Stomach (tissue), 4 donors: ENCODE results near the gene ADRM1.

Experiments used
- POLR2A ChIP-seq, 4 donors: fragments of 450-650 bp; IDR thresholded peaks; one replicate each; pipeline ENCODE4 v1.6.1; 2016; ENCODE audit warnings: antibody characterized with exemption in 4 of 4, control low read depth in 2 of 4, mild to moderate bottlenecking in 1 of 4, moderate library complexity in 1 of 4
- POLR2AphosphoS5 ChIP-seq, 3 donors: sonication (generic); formaldehyde crosslinking; IDR thresholded peaks; one replicate each; pipeline ENCODE4 v1.6.1; 2016; ENCODE audit warnings: antibody characterized with exemption in 3 of 3
- TF ChIP-seq, protein P1 (sequence below), 7 experiments: fragments of 450-650 bp in 4 of 7; fragments of 200-600 bp in 3 of 7; sonication (generic) in 3 of 7; IDR thresholded peaks; one replicate each; pipeline ENCODE4 v1.5.1; 2016 to 2019; ENCODE audit warnings: antibody characterized with exemption in 7 of 7, control low read depth in 2 of 7, mild to moderate bottlenecking in 1 of 7

DNA sequence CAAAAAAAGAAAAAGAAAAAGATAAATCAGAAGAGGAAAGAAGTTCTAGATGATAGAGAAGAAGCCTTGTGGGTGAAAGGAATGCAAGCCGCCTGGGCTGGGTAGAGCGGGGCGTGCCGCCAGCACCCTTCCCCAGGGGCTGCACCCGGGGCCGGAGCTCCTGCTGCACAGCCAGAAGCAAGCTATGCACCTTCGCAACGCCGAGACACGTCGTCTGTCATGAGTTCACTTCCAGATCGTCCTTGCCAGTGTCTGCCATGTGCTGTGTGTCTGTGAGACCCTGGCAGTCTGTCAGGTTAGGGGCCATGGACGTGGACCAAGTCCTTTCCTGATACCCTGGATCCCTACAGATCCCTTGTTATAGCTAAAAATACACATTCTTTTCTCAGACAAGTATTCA is 25.5 kb upstream of the ADRM1 start:
- TF ChIP-seq, protein P1, sequence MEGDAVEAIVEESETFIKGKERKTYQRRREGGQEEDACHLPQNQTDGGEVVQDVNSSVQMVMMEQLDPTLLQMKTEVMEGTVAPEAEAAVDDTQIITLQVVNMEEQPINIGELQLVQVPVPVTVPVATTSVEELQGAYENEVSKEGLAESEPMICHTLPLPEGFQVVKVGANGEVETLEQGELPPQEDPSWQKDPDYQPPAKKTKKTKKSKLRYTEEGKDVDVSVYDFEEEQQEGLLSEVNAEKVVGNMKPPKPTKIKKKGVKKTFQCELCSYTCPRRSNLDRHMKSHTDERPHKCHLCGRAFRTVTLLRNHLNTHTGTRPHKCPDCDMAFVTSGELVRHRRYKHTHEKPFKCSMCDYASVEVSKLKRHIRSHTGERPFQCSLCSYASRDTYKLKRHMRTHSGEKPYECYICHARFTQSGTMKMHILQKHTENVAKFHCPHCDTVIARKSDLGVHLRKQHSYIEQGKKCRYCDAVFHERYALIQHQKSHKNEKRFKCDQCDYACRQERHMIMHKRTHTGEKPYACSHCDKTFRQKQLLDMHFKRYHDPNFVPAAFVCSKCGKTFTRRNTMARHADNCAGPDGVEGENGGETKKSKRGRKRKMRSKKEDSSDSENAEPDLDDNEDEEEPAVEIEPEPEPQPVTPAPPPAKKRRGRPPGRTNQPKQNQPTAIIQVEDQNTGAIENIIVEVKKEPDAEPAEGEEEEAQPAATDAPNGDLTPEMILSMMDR (IDR thresholded peaks at IDR 0.05), result no peak
- TF ChIP-seq POLR2A (IDR thresholded peaks at IDR 0.05) (no peak), POLR2AphosphoS5 (IDR thresholded peaks at IDR 0.05) (no peak)
